GM12864 (cell line): ENCODE results near the gene CACNB2.

ENCODE experiments used
- DNase-seq: peaks from one replicate; pipeline ENCODE4 v3.0.0-alpha.2; 2011; ENCODE audit warnings: low read depth
- H3K4me3 ChIP-seq: 2 replicates; pipeline ENCODE4 v1.5.1; 2011; ENCODE audit warnings: mild to moderate bottlenecking, low read depth, low read length, control low read depth
- TF ChIP-seq, protein P1 (sequence below): IDR thresholded peaks from 2 replicates; pipeline ENCODE4 v1.5.1; 2011; ENCODE audit warnings: low read depth, mild to moderate bottlenecking, moderate library complexity, low read length, control low read depth, inconsistent platforms; ENCODE audit errors: missing control alignments

Gene CACNB2

GRCh38 chr10:18260310-18260922, 120.2 kb downstream of the CACNB2 start:
- TF ChIP-seq, protein P1, sequence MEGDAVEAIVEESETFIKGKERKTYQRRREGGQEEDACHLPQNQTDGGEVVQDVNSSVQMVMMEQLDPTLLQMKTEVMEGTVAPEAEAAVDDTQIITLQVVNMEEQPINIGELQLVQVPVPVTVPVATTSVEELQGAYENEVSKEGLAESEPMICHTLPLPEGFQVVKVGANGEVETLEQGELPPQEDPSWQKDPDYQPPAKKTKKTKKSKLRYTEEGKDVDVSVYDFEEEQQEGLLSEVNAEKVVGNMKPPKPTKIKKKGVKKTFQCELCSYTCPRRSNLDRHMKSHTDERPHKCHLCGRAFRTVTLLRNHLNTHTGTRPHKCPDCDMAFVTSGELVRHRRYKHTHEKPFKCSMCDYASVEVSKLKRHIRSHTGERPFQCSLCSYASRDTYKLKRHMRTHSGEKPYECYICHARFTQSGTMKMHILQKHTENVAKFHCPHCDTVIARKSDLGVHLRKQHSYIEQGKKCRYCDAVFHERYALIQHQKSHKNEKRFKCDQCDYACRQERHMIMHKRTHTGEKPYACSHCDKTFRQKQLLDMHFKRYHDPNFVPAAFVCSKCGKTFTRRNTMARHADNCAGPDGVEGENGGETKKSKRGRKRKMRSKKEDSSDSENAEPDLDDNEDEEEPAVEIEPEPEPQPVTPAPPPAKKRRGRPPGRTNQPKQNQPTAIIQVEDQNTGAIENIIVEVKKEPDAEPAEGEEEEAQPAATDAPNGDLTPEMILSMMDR: no peak
- no peak for DNase-seq
- H3K4me3 ChIP-seq: no peak overlapping the region

GRCh38 chr10:18261063-18261610, 120.9 kb downstream of the CACNB2 start:
- no peak overlapping the region for H3K4me3 ChIP-seq
- DNase-seq: no peak
- TF ChIP-seq, protein P1: no peak

DNA sequence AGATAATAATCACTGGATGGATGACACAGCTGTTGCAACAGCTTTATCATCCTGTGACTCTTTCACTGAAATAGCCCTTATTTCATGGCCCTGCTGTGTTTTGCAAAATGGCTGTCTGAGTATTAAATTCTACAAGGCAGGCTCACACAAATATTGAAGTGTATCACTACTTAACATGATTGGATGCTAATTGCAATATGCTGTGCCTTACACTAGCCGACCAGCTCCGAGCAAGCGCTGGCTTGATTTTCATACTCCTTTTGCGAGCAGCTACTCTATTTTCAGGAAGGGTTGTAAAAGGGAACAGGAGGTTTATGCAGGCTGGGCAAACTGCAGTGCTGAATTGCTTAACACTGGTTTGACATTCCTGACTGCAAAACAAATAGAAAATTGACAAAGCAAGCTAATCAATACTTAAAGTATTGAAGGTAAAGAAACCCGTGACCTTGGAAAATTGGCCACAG, 121.6 kb downstream of the CACNB2 start:
- TF ChIP-seq, protein P1: no peak
- no peak for DNase-seq
- no peak overlapping the region for H3K4me3 ChIP-seq

DNA sequence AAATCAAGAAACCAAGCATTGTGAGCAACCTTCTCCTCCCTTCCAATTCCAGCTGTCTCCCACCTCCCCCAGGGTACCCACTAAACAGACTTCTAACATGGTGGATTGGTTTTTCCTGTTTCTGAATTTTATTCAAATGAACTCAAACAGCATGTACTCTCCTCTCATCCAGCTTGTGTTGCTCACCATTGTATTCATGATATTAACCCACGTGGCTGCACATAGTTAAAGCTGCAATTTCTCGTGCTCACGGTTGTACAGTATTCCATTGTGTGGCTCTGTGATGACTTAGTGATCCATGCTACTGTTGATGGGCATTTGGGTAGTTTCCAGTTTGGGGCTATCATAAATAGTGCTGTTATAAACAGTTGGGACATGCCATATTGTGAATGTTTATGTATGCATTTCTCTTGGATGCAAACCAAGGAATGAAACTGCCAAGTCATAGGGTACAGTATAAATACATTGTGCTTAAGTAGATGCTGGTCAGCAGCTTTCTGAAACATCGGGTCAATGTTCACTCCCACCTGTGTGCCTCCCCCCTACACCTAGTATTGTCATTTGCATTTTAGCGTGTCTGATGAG, 124.3 kb downstream of the CACNB2 start:
- TF ChIP-seq, protein P1: no peak
- no peak for DNase-seq
- H3K4me3 ChIP-seq: no peak overlapping the region

GRCh38 chr10:18268005-18268404, 127.8 kb downstream of the CACNB2 start:
- no peak for DNase-seq
- no peak overlapping the region for H3K4me3 ChIP-seq
- TF ChIP-seq, protein P1: no peak

- H3K4me3 ChIP-seq: no peak overlapping the region
- TF ChIP-seq, protein P1: no peak
- no peak for DNase-seq
Observed at GRCh38 chr10:18271491-18271890, 131.3 kb downstream of the CACNB2 start.
